ENCODE measurements around the gene ROBO4. TPM values are rescaled to one million over a fixed set of nuclear protein-coding genes. Genes with fewer than 3 reads are reported as not detected.
A peak's percentile ranks its signal among the peaks of the same experiment; 100 is the strongest.

Gene ROBO4
- total RNA-seq, 4 donors from 2014 or later, result 5.6 to 18.1 (median 12.0) TPM

- intact Hi-C loops (cut with DNase I; ENCODE audit: low total_unique reads), result no loop called here
- TF ChIP-seq CTCF (IDR thresholded peaks at IDR 0.05), result no peak
- TF ChIP-seq POLR2A (IDR thresholded peaks at IDR 0.05), result no peak
- DNase-seq (ENCODE audit: low spot score in 2 of 2), result no peak
- no peak overlapping the region for H3K4me3 ChIP-seq (ENCODE audit: low read depth, poor library complexity, severe bottlenecking)
- 86 to 91% methylated on average over 4 of the region's 4 CpGs for WGBS, 2 donors
These were observed 25.2 kb upstream of the ROBO4 start for GRCh38 chr11:124922831-124923230.

- no peak for TF ChIP-seq POLR2A (IDR thresholded peaks at IDR 0.05)
- no peak for TF ChIP-seq CTCF (IDR thresholded peaks at IDR 0.05)
- intact Hi-C loops (cut with DNase I; ENCODE audit: low total_unique reads), result no loop called here
- DNase-seq (ENCODE audit: low spot score in 2 of 2), result peak; percentile 44 to 94
- WGBS, 2 donors, result 9 to 12% methylated on average over 29 to 43 of the region's 82 CpGs
- H3K4me3 ChIP-seq (ENCODE audit: low read depth, poor library complexity, severe bottlenecking), result peak overlapping the region; percentile 19
These were observed 23.4 kb upstream of the ROBO4 start for GRCh38 chr11:124920870-124921609.

- 92 to 94% methylated on average over 5 of the region's 5 CpGs for WGBS, 2 donors
- H3K4me3 ChIP-seq (ENCODE audit: low read depth, poor library complexity, severe bottlenecking), result no peak overlapping the region
- intact Hi-C loops (cut with DNase I; ENCODE audit: low total_unique reads), result no loop called here
- TF ChIP-seq CTCF (IDR thresholded peaks at IDR 0.05), result no peak
- TF ChIP-seq POLR2A (IDR thresholded peaks at IDR 0.05), result no peak
- peak in 1 of 2 donors; percentile 53 for DNase-seq (ENCODE audit: low spot score in 2 of 2)
These were observed 22.7 kb upstream of the ROBO4 start for GRCh38 chr11:124920356-124920755.

- intact Hi-C loops (cut with DNase I; ENCODE audit: low total_unique reads), result no loop called here
- no peak overlapping the region for H3K4me3 ChIP-seq (ENCODE audit: low read depth, poor library complexity, severe bottlenecking)
- WGBS, 2 donors, result 86 to 90% methylated on average over 2 of the region's 2 CpGs
- TF ChIP-seq CTCF (IDR thresholded peaks at IDR 0.05) (no peak), POLR2A (IDR thresholded peaks at IDR 0.05) (no peak)
- peak in 1 of 2 donors; percentile 62 for DNase-seq (ENCODE audit: low spot score in 2 of 2)
These were observed 22.2 kb upstream of the ROBO4 start for GRCh38 chr11:124919898-124920297.

- DNase-seq (ENCODE audit: low spot score in 2 of 2), result no peak
- no peak within 1 kb of the TSS for H3K4me3 ChIP-seq (ENCODE audit: low read depth, poor library complexity, severe bottlenecking)
- no peak for TF ChIP-seq POLR2A (IDR thresholded peaks at IDR 0.05)
- no peak for TF ChIP-seq CTCF (IDR thresholded peaks at IDR 0.05)
- 90 to 96% methylated on average over 3 of the region's 3 CpGs for WGBS, 2 donors
- intact Hi-C loops (cut with DNase I; ENCODE audit: low total_unique reads), result no loop called here
These were observed 21.3 kb upstream of the ROBO4 start, which contains the start of gene HEPN1 for GRCh38 chr11:124918950-124919349. HEPN1 (plus strand) TSS chr11:124919250.

Data from lower leg skin (tissue), 4 donors.